ENCODE data around the gene PITPNM3. TPM values are rescaled to one million over a fixed set of nuclear protein-coding genes. Genes with fewer than 3 reads are reported as not detected.

PITPNM3 gene
- total RNA-seq, 1 donor from 2014 or later = 1.1 TPM

DNA sequence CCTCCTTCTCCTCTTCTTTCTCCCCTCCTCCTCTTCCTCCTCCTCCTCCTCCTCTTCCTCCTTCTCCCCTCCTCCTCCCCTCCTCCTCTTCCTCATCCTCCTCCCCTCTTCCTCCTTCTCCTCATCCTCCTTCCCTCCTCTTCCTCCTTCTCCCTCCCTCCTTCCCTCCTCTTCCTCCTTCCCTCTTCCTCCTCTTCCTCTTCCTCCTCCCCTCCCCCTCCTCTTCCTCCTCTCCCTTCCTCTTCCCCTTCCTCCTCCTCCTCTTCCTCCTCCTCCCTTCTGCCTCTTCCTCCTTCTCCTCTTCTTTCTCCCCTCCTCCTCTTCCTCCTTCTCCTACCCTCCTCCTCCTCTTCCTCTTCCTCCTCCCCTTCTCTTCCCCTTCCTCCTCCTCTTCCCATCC lies 5.1 kb upstream of the PITPNM3 start:
- Mint-ChIP-seq H3K36me3 (ENCODE audit: low read depth) (no peaks in the 10 kb centered on the region), H3K9me3 (no peaks in the 10 kb centered on the region), H3K4me1 (peaks cover 7% of the 10 kb centered on the region), H3K27me3 (peaks cover 43% of the 10 kb centered on the region), H3K4me3 (no peak overlapping the region), H3K27ac (no peak overlapping the region)
- TF ChIP-seq, protein P1, sequence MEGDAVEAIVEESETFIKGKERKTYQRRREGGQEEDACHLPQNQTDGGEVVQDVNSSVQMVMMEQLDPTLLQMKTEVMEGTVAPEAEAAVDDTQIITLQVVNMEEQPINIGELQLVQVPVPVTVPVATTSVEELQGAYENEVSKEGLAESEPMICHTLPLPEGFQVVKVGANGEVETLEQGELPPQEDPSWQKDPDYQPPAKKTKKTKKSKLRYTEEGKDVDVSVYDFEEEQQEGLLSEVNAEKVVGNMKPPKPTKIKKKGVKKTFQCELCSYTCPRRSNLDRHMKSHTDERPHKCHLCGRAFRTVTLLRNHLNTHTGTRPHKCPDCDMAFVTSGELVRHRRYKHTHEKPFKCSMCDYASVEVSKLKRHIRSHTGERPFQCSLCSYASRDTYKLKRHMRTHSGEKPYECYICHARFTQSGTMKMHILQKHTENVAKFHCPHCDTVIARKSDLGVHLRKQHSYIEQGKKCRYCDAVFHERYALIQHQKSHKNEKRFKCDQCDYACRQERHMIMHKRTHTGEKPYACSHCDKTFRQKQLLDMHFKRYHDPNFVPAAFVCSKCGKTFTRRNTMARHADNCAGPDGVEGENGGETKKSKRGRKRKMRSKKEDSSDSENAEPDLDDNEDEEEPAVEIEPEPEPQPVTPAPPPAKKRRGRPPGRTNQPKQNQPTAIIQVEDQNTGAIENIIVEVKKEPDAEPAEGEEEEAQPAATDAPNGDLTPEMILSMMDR (IDR thresholded peaks at IDR 0.05) = no peak
- DNase-seq (no peak), ATAC-seq (ENCODE audit: low read depth) (no peak)
- intact Hi-C loops (cut with micrococcal nuclease) = no loop called here
- CTCF ChIA-PET = no interaction called here
- POLR2A ChIA-PET = no interaction called here

GRCh38 chr17:6560496-6560895 lies 4.1 kb upstream of the PITPNM3 start:
- no peak for ATAC-seq (ENCODE audit: low read depth)
- H3K36me3 Mint-ChIP-seq (ENCODE audit: low read depth) = no peaks in the 10 kb centered on the region
- ChIA-PET POLR2A (no interaction called here), CTCF (no interaction called here)
- no peak for DNase-seq
- peaks cover 43% of the 10 kb centered on the region for H3K27me3 Mint-ChIP-seq
- no peaks in the 10 kb centered on the region for H3K9me3 Mint-ChIP-seq
- H3K27ac Mint-ChIP-seq = no peak overlapping the region
- TF ChIP-seq, protein P1 (IDR thresholded peaks at IDR 0.05) = no peak
- no peak overlapping the region for H3K4me3 Mint-ChIP-seq
- intact Hi-C loops (cut with micrococcal nuclease) = no loop called here
- H3K4me1 Mint-ChIP-seq = peaks cover 7% of the 10 kb centered on the region

- TF ChIP-seq, protein P1 (IDR thresholded peaks at IDR 0.05) = no peak
- H3K9me3 Mint-ChIP-seq = no peaks in the 10 kb centered on the region
- H3K4me1 Mint-ChIP-seq = peaks cover 13% of the 10 kb centered on the region
- ChIA-PET POLR2A (no interaction called here), CTCF (no interaction called here)
- ATAC-seq (ENCODE audit: low read depth) (no peak), DNase-seq (no peak)
- intact Hi-C loops (cut with micrococcal nuclease) = no loop called here
- no peaks in the 10 kb centered on the region for H3K36me3 Mint-ChIP-seq (ENCODE audit: low read depth)
- H3K27ac Mint-ChIP-seq = no peak overlapping the region
- H3K27me3 Mint-ChIP-seq = peaks cover 49% of the 10 kb centered on the region
- no peak overlapping the region for H3K4me3 Mint-ChIP-seq
Measured at GRCh38 chr17:6559753-6560215, 3.4 kb upstream of the PITPNM3 start.

- no peak for DNase-seq
Measured at GRCh38 chr17:6558932-6559752, 2.8 kb upstream of the PITPNM3 start.

GRCh38 chr17:6558276-6558675 lies 1.9 kb upstream of the PITPNM3 start:
- TF ChIP-seq, protein P1 (IDR thresholded peaks at IDR 0.05) = no peak
- Mint-ChIP-seq H3K27ac (no peak overlapping the region), H3K4me3 (no peak overlapping the region), H3K4me1 (peaks cover 16% of the 10 kb centered on the region), H3K36me3 (ENCODE audit: low read depth) (no peaks in the 10 kb centered on the region), H3K27me3 (peaks cover 55% of the 10 kb centered on the region), H3K9me3 (no peaks in the 10 kb centered on the region)
- intact Hi-C loops (cut with micrococcal nuclease) = no loop called here
- CTCF ChIA-PET = no interaction called here
- DNase-seq (no peak), ATAC-seq (ENCODE audit: low read depth) (no peak)
- POLR2A ChIA-PET = no interaction called here

More at GRCh38 chr17:6558932-6559752, 2.8 kb upstream of the PITPNM3 start:
- POLR2A ChIA-PET = no interaction called here
- Mint-ChIP-seq H3K4me3 (no peak overlapping the region), H3K27ac (no peak overlapping the region), H3K9me3 (no peaks in the 10 kb centered on the region), H3K27me3 (peaks cover 55% of the 10 kb centered on the region), H3K4me1 (peaks cover 16% of the 10 kb centered on the region), H3K36me3 (ENCODE audit: low read depth) (no peaks in the 10 kb centered on the region)
- intact Hi-C loops (cut with micrococcal nuclease) = no loop called here
- ATAC-seq (ENCODE audit: low read depth) = no peak
- CTCF ChIA-PET = no interaction called here
- TF ChIP-seq, protein P1 (IDR thresholded peaks at IDR 0.05) = no peak
